Measurements from ENCODE around the gene FBXL7.

FBXL7 gene

DNA sequence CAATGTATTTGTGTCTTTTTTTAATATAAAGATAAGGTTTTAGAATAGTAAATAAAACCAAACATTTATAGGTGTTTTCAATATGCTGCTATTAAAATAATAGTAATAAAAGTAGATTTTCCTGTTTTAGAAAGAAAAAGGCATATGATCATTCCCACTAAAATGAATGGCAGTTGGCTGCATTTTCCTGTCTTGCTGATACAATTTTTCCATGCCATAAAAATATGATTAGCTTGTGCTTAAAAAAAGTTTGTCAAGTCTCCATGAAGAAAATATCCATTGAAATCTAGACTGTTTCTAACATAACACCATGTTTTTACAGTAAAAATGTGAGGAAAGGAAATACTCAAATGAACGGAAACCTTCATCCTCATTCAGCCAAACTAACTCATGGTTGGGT, 65.0 kb downstream of the FBXL7 start:
- in situ Hi-C loops (cut with MboI; ENCODE audit: low sequenced_read_pairs, unreplicated experiment): no loop called here
- TF ChIP-seq, protein P1, sequence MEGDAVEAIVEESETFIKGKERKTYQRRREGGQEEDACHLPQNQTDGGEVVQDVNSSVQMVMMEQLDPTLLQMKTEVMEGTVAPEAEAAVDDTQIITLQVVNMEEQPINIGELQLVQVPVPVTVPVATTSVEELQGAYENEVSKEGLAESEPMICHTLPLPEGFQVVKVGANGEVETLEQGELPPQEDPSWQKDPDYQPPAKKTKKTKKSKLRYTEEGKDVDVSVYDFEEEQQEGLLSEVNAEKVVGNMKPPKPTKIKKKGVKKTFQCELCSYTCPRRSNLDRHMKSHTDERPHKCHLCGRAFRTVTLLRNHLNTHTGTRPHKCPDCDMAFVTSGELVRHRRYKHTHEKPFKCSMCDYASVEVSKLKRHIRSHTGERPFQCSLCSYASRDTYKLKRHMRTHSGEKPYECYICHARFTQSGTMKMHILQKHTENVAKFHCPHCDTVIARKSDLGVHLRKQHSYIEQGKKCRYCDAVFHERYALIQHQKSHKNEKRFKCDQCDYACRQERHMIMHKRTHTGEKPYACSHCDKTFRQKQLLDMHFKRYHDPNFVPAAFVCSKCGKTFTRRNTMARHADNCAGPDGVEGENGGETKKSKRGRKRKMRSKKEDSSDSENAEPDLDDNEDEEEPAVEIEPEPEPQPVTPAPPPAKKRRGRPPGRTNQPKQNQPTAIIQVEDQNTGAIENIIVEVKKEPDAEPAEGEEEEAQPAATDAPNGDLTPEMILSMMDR (IDR thresholded peaks at IDR 0.05; ENCODE audit: borderline replicate concordance, control extremely low read depth, extremely low read depth, insufficient read depth, missing control alignments): no peak
- DNase-seq (ENCODE audit: low spot score): no peak

DNA sequence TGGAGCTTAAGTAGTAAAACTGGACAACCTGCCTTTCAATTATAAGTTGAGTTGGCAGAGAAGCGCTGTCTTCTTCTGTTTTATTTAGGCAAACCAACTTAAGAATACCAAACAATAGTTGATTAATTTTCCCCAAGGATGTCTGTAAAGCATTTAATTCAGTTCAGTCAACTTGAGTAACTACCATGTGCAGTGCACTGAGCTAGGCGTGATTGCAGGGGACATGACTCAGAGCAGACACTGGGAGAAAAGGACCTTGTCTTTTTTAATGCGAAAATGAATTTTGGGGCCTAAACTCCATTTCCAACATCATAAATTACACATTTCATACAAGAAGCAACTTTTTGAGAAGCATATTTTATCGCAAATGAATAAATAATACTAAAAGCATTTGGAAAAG, 66.3 kb downstream of the FBXL7 start:
- TF ChIP-seq, protein P1 (IDR thresholded peaks at IDR 0.05; ENCODE audit: borderline replicate concordance, control extremely low read depth, extremely low read depth, insufficient read depth, missing control alignments): no peak
- in situ Hi-C loops (cut with MboI; ENCODE audit: low sequenced_read_pairs, unreplicated experiment): no loop called here
- DNase-seq (ENCODE audit: low spot score): no peak

DNA sequence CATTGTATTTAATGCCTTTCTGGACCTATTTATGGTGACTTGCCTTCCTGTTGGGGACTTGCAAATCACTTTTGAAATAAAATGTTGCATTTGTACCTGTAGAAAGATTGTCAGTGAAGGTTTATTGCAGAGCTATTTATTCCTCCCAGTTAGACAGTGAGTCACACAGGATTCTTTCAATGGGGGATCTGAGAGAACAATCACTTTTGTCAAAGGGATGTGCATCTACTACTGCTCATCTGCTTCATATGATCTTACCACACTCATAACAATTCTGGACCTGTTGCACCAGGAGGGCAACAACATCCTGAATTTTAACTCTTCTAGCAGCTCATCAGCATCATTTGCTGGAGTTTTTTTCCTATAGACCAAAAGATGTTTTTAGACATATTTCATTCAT, 66.8 kb downstream of the FBXL7 start:
- DNase-seq (ENCODE audit: low spot score): no peak
- TF ChIP-seq, protein P1 (IDR thresholded peaks at IDR 0.05; ENCODE audit: borderline replicate concordance, control extremely low read depth, extremely low read depth, insufficient read depth, missing control alignments): no peak
- in situ Hi-C loops (cut with MboI; ENCODE audit: low sequenced_read_pairs, unreplicated experiment): no loop called here

DNA sequence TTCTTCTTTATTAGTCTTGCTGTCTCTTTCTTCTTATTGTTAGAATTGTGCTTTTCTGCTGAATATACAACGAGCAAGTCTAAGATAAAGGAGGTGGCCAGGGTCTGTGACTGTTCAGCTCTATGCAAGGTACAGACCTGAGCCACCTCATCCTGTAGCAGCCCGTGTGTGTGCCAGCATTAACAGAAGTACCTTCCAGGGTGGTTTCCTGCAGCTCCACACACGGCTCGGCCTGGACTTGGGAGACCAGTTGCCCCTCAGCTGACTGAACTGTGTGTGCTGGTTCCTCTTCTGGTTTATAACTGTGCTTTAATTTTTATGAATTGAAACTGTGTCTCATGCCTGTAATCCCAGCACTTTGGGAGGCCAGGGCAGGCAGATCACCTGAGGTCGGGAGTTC, 70.5 kb downstream of the FBXL7 start:
- DNase-seq (ENCODE audit: low spot score): no peak
- in situ Hi-C loops (cut with MboI; ENCODE audit: low sequenced_read_pairs, unreplicated experiment): no loop called here
- TF ChIP-seq, protein P1 (IDR thresholded peaks at IDR 0.05; ENCODE audit: borderline replicate concordance, control extremely low read depth, extremely low read depth, insufficient read depth, missing control alignments): no peak

DNA sequence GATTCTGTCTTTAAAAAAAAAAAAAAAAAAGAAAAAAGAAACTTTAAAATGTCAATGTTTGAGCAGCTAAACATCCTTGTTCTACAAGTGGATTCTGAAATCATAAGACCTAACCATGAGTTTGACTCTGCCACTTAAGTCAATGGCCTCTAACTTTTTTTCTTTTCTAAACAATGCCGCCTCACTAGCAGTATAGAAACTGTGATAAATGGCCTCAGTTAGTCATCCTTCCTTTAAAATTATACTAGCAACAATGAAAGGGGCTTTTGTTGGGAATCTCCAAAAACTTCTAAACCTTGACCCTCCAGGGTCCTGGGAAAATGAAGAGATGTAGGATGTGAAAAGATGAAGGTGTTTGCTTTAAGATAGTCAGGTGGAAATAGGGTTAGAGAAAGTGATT, 71.1 kb downstream of the FBXL7 start:
- in situ Hi-C loops (cut with MboI; ENCODE audit: low sequenced_read_pairs, unreplicated experiment): no loop called here
- TF ChIP-seq, protein P1 (IDR thresholded peaks at IDR 0.05; ENCODE audit: borderline replicate concordance, control extremely low read depth, extremely low read depth, insufficient read depth, missing control alignments): no peak
- no peak for DNase-seq (ENCODE audit: low spot score)

DNA sequence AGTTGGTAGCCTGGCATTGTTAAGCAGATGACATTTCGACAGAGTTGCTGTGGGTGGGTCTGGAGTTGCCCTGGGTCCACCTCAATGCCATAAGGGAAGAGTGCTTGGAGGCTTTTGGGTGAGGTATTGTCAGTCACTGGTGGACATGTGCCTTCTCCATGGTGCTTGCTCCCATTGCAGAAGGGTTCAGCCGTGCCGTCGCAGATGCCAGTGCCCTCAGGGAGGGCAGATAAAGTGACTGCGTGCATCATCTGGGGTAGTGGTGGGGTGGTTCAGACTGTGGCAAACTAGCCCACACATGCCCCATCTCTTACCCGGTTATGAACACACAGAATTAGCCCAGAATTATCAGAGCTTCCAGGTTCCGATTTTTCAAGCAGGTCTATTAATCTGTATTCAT, 71.6 kb downstream of the FBXL7 start:
- no peak for DNase-seq (ENCODE audit: low spot score)
- in situ Hi-C loops (cut with MboI; ENCODE audit: low sequenced_read_pairs, unreplicated experiment): no loop called here
- TF ChIP-seq, protein P1 (IDR thresholded peaks at IDR 0.05; ENCODE audit: borderline replicate concordance, control extremely low read depth, extremely low read depth, insufficient read depth, missing control alignments): no peak

DNA sequence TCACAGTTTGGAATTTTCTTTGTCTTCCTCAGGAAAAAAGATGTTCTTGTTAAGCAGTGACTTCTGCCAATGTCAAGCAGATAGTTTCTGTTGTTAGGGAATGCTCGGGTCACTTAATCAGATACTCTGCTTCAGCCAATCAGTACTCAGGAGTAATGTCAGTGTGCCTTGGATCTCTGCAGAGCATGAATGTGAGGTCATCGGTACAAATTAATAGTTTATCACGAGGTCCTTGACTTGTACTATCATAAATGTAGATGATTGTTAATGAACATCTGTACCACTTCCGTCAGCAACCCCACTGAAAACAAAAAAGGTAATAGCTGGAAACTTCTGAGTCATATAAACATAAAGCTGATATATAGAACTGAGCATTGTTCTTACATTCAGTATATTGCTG, 73.6 kb downstream of the FBXL7 start:
- TF ChIP-seq, protein P1 (IDR thresholded peaks at IDR 0.05; ENCODE audit: borderline replicate concordance, control extremely low read depth, extremely low read depth, insufficient read depth, missing control alignments): no peak
- no peak for DNase-seq (ENCODE audit: low spot score)
- in situ Hi-C loops (cut with MboI; ENCODE audit: low sequenced_read_pairs, unreplicated experiment): no loop called here
